Neuron (in vitro differentiated cells): Measurements from ENCODE around the gene IL11.

Experiments
- H2AFZ ChIP-seq: one replicate; pipeline ENCODE4 v1.6.1; 2013; ENCODE audit warnings: low read depth, mild to moderate bottlenecking, inconsistent platforms, low read length, moderate library complexity
- H3K27me3 ChIP-seq: one replicate; pipeline ENCODE4 v1.6.1; 2013; ENCODE audit warnings: low read length; ENCODE audit not compliant: insufficient read depth
- H3K36me3 ChIP-seq: one replicate; pipeline ENCODE4 v1.6.1; 2013; ENCODE audit warnings: low read length; ENCODE audit not compliant: insufficient read depth
- H3K4me1 ChIP-seq: one replicate; pipeline ENCODE4 v1.6.1; 2013; ENCODE audit warnings: low read length; ENCODE audit not compliant: insufficient read depth
- H3K4me3 ChIP-seq: 2 replicates; pipeline ENCODE4 v1.5.1; 2013; ENCODE audit warnings: mild to moderate bottlenecking, low read length, moderate library complexity
- H3K9me3 ChIP-seq: one replicate; pipeline ENCODE4 v1.6.1; 2013; ENCODE audit warnings: low read length

Gene IL11

GRCh38 chr19:55373993-55374757, 3.9 kb upstream of the IL11 start:
- H3K4me3 ChIP-seq, result no peak overlapping the region
- peaks cover 56% of the 10 kb centered on the region for H3K4me1 ChIP-seq
- no peaks in the 10 kb centered on the region for H3K36me3 ChIP-seq
- H3K9me3 ChIP-seq, result no peaks in the 10 kb centered on the region
- peaks cover 17% of the 10 kb centered on the region for H3K27me3 ChIP-seq
- H2AFZ ChIP-seq, result no peak overlapping the region

GRCh38 chr19:55373306-55373992, 3.2 kb upstream of the IL11 start:
- Histone ChIP-seq H3K36me3 (no peaks in the 10 kb centered on the region), H2AFZ (no peak overlapping the region), H3K4me1 (peaks cover 56% of the 10 kb centered on the region), H3K27me3 (peaks cover 24% of the 10 kb centered on the region), H3K9me3 (no peaks in the 10 kb centered on the region), H3K4me3 (no peak overlapping the region)

- no peak overlapping the region for H3K4me3 ChIP-seq
- H3K9me3 ChIP-seq, result no peaks in the 10 kb centered on the region
- H2AFZ ChIP-seq, result no peak overlapping the region
- H3K27me3 ChIP-seq, result peaks cover 26% of the 10 kb centered on the region
- peaks cover 51% of the 10 kb centered on the region for H3K4me1 ChIP-seq
- no peaks in the 10 kb centered on the region for H3K36me3 ChIP-seq
Measured at GRCh38 chr19:55372316-55373081, 2.2 kb upstream of the IL11 start.

GRCh38 chr19:55369653-55370304, 484 bp downstream of the IL11 start:
- peaks cover 38% of the 10 kb centered on the region for H3K4me1 ChIP-seq
- H3K4me3 ChIP-seq, result peak overlapping the region; percentile 41
- no peaks in the 10 kb centered on the region for H3K36me3 ChIP-seq
- H3K9me3 ChIP-seq, result no peaks in the 10 kb centered on the region
- H2AFZ ChIP-seq, result peak overlapping the region; percentile 79
- peaks cover 24% of the 10 kb centered on the region for H3K27me3 ChIP-seq

- peaks cover 30% of the 10 kb centered on the region for H3K4me1 ChIP-seq
- H3K9me3 ChIP-seq, result no peaks in the 10 kb centered on the region
- H3K4me3 ChIP-seq, result no peak overlapping the region
- peaks cover 23% of the 10 kb centered on the region for H3K27me3 ChIP-seq
- H2AFZ ChIP-seq, result no peak overlapping the region
- H3K36me3 ChIP-seq, result no peaks in the 10 kb centered on the region
Measured at GRCh38 chr19:55368701-55369563, 1.3 kb downstream of the IL11 start.

- Histone ChIP-seq H3K4me3 (no peak overlapping the region), H3K36me3 (no peaks in the 10 kb centered on the region), H3K27me3 (peaks cover 18% of the 10 kb centered on the region), H2AFZ (no peak overlapping the region), H3K9me3 (no peaks in the 10 kb centered on the region), H3K4me1 (peaks cover 23% of the 10 kb centered on the region)
Measured at GRCh38 chr19:55368106-55368505, 2.2 kb downstream of the IL11 start.

GRCh38 chr19:55366790-55367189, 3.5 kb downstream of the IL11 start:
- H2AFZ ChIP-seq, result no peak overlapping the region
- peaks cover 18% of the 10 kb centered on the region for H3K27me3 ChIP-seq
- no peak overlapping the region for H3K4me3 ChIP-seq
- H3K36me3 ChIP-seq, result no peaks in the 10 kb centered on the region
- no peaks in the 10 kb centered on the region for H3K9me3 ChIP-seq
- peaks cover 11% of the 10 kb centered on the region for H3K4me1 ChIP-seq

GRCh38 chr19:55365964-55366363, 4.3 kb downstream of the IL11 start:
- Histone ChIP-seq H3K9me3 (no peaks in the 10 kb centered on the region), H3K27me3 (peaks cover 16% of the 10 kb centered on the region), H3K4me3 (no peak overlapping the region), H2AFZ (no peak overlapping the region), H3K4me1 (peaks cover 9% of the 10 kb centered on the region), H3K36me3 (no peaks in the 10 kb centered on the region)

GRCh38 chr19:55365245-55365644, 5.0 kb downstream of the IL11 start:
- H3K4me3 ChIP-seq, result no peak overlapping the region
- no peaks in the 10 kb centered on the region for H3K9me3 ChIP-seq
- no peak overlapping the region for H2AFZ ChIP-seq
- H3K27me3 ChIP-seq, result peaks cover 13% of the 10 kb centered on the region
- no peaks in the 10 kb centered on the region for H3K36me3 ChIP-seq
- H3K4me1 ChIP-seq, result peaks cover 3% of the 10 kb centered on the region

GRCh38 chr19:55362990-55363716, 7.1 kb downstream of the IL11 start, which contains the start of gene GARIN5B:
Gene GARIN5B (minus strand): TSS chr19:55363260. CDS start chr19:55363066, 194 bp downstream.
- Histone ChIP-seq H3K27me3 (peaks cover under 1% of the 10 kb centered on the region), H3K4me3 (no peak within 1 kb of the TSS), H3K9me3 (no peaks in the 10 kb centered on the region), H2AFZ (no peak within 1 kb of the TSS), H3K4me1 (no peaks in the 10 kb centered on the region), H3K36me3 (no peaks in the 10 kb centered on the region)

- peaks cover 2% of the 10 kb centered on the region for H3K27me3 ChIP-seq
- H3K9me3 ChIP-seq, result no peaks in the 10 kb centered on the region
- H3K36me3 ChIP-seq, result no peaks in the 10 kb centered on the region
- H3K4me3 ChIP-seq, result no peak overlapping the region
- H2AFZ ChIP-seq, result no peak overlapping the region
- no peaks in the 10 kb centered on the region for H3K4me1 ChIP-seq
Measured at GRCh38 chr19:55362174-55362989, 7.9 kb downstream of the IL11 start.
